ENCODE measurements around the gene SNF8. TPM values are rescaled to one million over a fixed set of nuclear protein-coding genes. Genes with fewer than 3 reads are reported as not detected.

SNF8 gene
- total and polyA plus RNA-seq, 2 donors (not counting 3 experiments of a cell fraction or from before 2014, with no cell fraction given), result 166 to 194 TPM

DNA sequence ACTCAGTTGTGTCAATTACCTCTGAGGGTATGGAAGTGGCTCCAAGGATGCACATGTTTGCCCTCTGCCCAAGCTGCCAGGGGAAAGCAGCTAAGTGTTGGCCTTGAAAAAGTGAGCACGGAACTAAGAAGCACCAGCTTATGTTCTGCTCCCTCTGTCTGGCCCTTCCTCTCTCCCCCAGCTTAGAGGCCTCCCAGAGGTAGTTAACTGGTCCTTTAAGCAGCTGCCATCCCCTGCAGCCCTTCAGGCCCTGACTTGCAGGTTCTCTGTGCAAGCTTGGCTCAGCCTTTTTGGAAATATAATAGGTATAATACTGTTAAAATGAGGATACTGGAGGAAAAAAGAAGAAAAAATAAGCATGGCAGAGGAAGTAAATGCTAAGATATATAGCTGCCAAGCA lies 43.4 kb downstream of the SNF8 start:
- no peaks in the 10 kb centered on the region for H3K9me1 ChIP-seq (replicated peaks; ENCODE audit: control insufficient read depth, extremely low read depth, insufficient read depth, low read length)
- H3K27me3 ChIP-seq (ENCODE audit: control insufficient read depth in 2 of 2, insufficient read depth in 2 of 2, low read length in 2 of 2), result no peaks in the 10 kb centered on the region
- dilution Hi-C loops (cut with MboI; ENCODE audit: extremely low pct_ligation_motif_present, low sequenced_read_pairs) (no loop called here), intact Hi-C loops (cut with micrococcal nuclease) (no loop called here)
- H3K4me2 ChIP-seq (ENCODE audit: insufficient read depth, low read length), result no peak overlapping the region
- no peak overlapping the region for H3K4me3 ChIP-seq (replicated peaks in 1 of 3; ENCODE audit: insufficient read depth in 1 of 3, low read depth in 1 of 3, low read length in 3 of 3)
- DNase-seq (ENCODE audit: low read depth, low spot score) (no peak), FAIRE-seq (no peak)
- H3K27ac ChIP-seq (ENCODE audit: insufficient read depth, low read depth, low read length), result no peak overlapping the region
- H4K20me1 ChIP-seq (replicated peaks; ENCODE audit: control insufficient read depth, extremely low read depth, insufficient read depth, low read length), result no peaks in the 10 kb centered on the region
- ChIA-PET CTCF (interaction anchor here (0.6 to 3.6 kb wide), 3 partner anchors 16 to 131 kb away, joined by 3 to 18 read pairs (median 6); no protein-coding TSS in a partner anchor), POLR2A (no interaction called here)
- no TSS peak for BruUV-seq (replicated peaks)
- no peak overlapping the region for H3K9ac ChIP-seq (replicated peaks; ENCODE audit: extremely low read depth, insufficient read depth, low read length)
- TF ChIP-seq JUN (IDR thresholded peaks at IDR 0.05; ENCODE audit: borderline replicate concordance, insufficient read depth, insufficient read length, low read depth) (no peak), GATA2 (IDR thresholded peaks at IDR 0.05; ENCODE audit: insufficient read depth, insufficient read length, low read depth, low read length) (no peak), POLR2A (IDR thresholded peaks at IDR 0.05; ENCODE audit: low read depth, low read length) (no peak), POLR2AphosphoS5 (IDR thresholded peaks at IDR 0.05; ENCODE audit: insufficient read depth, low read depth, low read length) (no peak), EZH2 (IDR thresholded peaks at IDR 0.05; ENCODE audit: borderline replicate concordance, low read depth, low read length, severe bottlenecking) (no peak), MYC (IDR thresholded peaks at IDR 0.05; ENCODE audit: low read depth, low read length) (no peak), FOS (IDR thresholded peaks at IDR 0.05; ENCODE audit: borderline replicate concordance, insufficient read depth, low read length) (no peak)
- TF ChIP-seq, protein P1, sequence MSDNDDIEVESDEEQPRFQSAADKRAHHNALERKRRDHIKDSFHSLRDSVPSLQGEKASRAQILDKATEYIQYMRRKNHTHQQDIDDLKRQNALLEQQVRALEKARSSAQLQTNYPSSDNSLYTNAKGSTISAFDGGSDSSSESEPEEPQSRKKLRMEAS (IDR thresholded peaks at IDR 0.05; ENCODE audit: insufficient read depth, insufficient read length), result no peak
- TF ChIP-seq, protein P2, sequence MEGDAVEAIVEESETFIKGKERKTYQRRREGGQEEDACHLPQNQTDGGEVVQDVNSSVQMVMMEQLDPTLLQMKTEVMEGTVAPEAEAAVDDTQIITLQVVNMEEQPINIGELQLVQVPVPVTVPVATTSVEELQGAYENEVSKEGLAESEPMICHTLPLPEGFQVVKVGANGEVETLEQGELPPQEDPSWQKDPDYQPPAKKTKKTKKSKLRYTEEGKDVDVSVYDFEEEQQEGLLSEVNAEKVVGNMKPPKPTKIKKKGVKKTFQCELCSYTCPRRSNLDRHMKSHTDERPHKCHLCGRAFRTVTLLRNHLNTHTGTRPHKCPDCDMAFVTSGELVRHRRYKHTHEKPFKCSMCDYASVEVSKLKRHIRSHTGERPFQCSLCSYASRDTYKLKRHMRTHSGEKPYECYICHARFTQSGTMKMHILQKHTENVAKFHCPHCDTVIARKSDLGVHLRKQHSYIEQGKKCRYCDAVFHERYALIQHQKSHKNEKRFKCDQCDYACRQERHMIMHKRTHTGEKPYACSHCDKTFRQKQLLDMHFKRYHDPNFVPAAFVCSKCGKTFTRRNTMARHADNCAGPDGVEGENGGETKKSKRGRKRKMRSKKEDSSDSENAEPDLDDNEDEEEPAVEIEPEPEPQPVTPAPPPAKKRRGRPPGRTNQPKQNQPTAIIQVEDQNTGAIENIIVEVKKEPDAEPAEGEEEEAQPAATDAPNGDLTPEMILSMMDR (IDR thresholded peaks at IDR 0.05; ENCODE audit: extremely low read depth in 1 of 2, insufficient read depth in 1 of 2, low read depth in 1 of 2, low read length in 2 of 2), result no peak
- no peaks in the 10 kb centered on the region for H3K36me3 ChIP-seq (ENCODE audit: control insufficient read depth in 2 of 2, extremely low read depth in 1 of 2, insufficient read depth in 2 of 2, low read length in 2 of 2)
- H3K9me3 ChIP-seq (replicated peaks; ENCODE audit: control insufficient read depth, insufficient read depth, low read length), result no peaks in the 10 kb centered on the region
- no peak overlapping the region for H2AFZ ChIP-seq (ENCODE audit: low read depth, low read length)
- no peaks in the 10 kb centered on the region for H3K4me1 ChIP-seq (ENCODE audit: control insufficient read depth, extremely low read depth, insufficient read depth, low read length)
- H3K79me2 ChIP-seq (ENCODE audit: control insufficient read depth, insufficient read depth, low read length), result no peaks in the 10 kb centered on the region
